ENCODE measurements around the gene CREB5. TPM values are rescaled to one million over a fixed set of nuclear protein-coding genes. Genes with fewer than 3 reads are reported as not detected.
A peak's percentile ranks its signal among the peaks of the same experiment; 100 is the strongest.

Gene CREB5
- total and polyA plus RNA-seq, 8 donors, result 2.5 to 11.5 (median 3.6) TPM

DNA sequence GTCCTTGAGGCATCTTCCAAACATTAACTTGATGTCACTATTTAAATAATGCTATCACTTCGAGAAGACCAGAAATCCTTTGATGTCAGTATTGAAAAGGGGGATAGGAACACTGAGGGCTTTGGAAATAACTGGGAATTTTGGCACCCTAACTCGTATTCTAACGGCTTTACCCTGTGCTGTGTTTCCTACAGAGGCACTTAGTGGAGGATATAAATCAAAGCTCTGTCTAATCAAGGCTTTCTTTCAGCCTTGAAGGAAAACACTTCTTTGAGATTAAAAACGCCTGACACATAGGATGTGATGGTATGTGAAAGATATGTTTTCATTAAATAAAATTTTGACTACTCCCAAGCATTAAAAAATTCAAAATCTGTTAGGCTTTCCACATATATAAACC lies 62.3 kb downstream of the CREB5 start:
- H3K9me3 ChIP-seq, result no peaks in the 10 kb centered on the region
- FAIRE-seq, result no peak
- TF ChIP-seq, protein P1, sequence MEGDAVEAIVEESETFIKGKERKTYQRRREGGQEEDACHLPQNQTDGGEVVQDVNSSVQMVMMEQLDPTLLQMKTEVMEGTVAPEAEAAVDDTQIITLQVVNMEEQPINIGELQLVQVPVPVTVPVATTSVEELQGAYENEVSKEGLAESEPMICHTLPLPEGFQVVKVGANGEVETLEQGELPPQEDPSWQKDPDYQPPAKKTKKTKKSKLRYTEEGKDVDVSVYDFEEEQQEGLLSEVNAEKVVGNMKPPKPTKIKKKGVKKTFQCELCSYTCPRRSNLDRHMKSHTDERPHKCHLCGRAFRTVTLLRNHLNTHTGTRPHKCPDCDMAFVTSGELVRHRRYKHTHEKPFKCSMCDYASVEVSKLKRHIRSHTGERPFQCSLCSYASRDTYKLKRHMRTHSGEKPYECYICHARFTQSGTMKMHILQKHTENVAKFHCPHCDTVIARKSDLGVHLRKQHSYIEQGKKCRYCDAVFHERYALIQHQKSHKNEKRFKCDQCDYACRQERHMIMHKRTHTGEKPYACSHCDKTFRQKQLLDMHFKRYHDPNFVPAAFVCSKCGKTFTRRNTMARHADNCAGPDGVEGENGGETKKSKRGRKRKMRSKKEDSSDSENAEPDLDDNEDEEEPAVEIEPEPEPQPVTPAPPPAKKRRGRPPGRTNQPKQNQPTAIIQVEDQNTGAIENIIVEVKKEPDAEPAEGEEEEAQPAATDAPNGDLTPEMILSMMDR (IDR thresholded peaks at IDR 0.05), result no peak
- H3K27me3 ChIP-seq, result peaks cover 0 to 4% (median 0%) of the 10 kb centered on the region in 4 donors
- H3K4me3 ChIP-seq, result no peak overlapping the region
- 48 to 49% methylated on average over 4 of the region's 4 CpGs for WGBS, 2 donors
- H3K4me1 ChIP-seq, result no peaks in the 10 kb centered on the region
- H3K27ac ChIP-seq, result no peak overlapping the region
- DNase-seq, result no peak
- H3K36me3 ChIP-seq, result no peaks in the 10 kb centered on the region
- ATAC-seq, result no peak
- intact Hi-C loops (cut with DNase I), result no loop called here

DNA sequence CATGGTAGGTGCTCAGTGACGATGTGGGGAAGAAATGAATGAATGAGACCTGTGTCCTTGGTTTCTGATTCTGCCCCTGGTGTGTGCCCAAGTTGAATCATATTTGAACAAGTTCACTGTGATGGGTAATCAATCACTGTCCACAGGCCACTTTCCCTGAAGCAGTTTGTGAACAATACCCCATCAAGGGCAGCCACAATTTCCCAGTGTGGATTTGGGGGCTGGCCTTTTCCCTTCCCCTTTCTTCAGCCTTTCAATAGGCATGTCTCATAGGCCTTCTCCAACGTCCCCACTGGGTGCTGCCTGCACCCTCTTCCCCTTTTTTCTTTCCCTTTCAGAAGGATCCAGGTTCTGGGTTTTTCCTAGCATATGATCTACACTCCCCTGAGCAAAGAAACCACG lies 64.7 kb downstream of the CREB5 start:
- 56 to 60% methylated on average over 3 of the region's 3 CpGs for WGBS, 2 donors
- H3K4me1 ChIP-seq, result no peaks in the 10 kb centered on the region
- FAIRE-seq (no peak), DNase-seq (no peak), ATAC-seq (peak in 1 of 4 donors; percentile 16)
- no peaks in the 10 kb centered on the region for H3K36me3 ChIP-seq
- H3K9me3 ChIP-seq, result no peaks in the 10 kb centered on the region
- intact Hi-C loops (cut with DNase I), result no loop called here
- TF ChIP-seq, protein P1 (IDR thresholded peaks at IDR 0.05), result no peak
- no peak overlapping the region for H3K4me3 ChIP-seq
- no peaks in the 10 kb centered on the region for H3K27me3 ChIP-seq
- no peak overlapping the region for H3K27ac ChIP-seq

DNA sequence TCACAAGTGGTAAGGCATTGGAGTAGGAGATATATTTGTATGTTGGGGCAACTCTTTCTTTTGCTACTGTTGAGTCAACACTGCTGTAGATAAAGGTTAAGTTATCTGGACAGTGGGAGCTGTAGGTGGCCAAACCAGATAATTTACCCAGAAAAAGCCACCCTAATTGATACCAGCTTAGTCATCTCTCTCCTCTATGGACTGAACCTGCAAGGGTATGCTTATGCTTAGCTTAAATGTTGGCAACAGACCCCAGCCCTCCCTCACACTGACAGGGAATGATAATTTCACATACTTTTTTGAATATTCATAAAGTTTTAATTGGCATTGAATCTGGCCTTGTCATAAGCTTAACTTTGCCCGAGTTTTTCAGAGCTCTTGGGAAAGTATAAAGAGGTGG lies 66.3 kb downstream of the CREB5 start:
- no peak for ATAC-seq
- H3K4me1 ChIP-seq, result no peaks in the 10 kb centered on the region
- TF ChIP-seq, protein P1 (IDR thresholded peaks at IDR 0.05), result no peak
- H3K27me3 ChIP-seq, result no peaks in the 10 kb centered on the region
- FAIRE-seq, result no peak
- H3K9me3 ChIP-seq, result no peaks in the 10 kb centered on the region
- intact Hi-C loops (cut with DNase I), result no loop called here
- no peak overlapping the region for H3K4me3 ChIP-seq
- WGBS, 2 donors, result 63 to 76% methylated on average over 1 of the region's 1 CpG
- no peaks in the 10 kb centered on the region for H3K36me3 ChIP-seq
- H3K27ac ChIP-seq, result no peak overlapping the region
- no peak for DNase-seq

DNA sequence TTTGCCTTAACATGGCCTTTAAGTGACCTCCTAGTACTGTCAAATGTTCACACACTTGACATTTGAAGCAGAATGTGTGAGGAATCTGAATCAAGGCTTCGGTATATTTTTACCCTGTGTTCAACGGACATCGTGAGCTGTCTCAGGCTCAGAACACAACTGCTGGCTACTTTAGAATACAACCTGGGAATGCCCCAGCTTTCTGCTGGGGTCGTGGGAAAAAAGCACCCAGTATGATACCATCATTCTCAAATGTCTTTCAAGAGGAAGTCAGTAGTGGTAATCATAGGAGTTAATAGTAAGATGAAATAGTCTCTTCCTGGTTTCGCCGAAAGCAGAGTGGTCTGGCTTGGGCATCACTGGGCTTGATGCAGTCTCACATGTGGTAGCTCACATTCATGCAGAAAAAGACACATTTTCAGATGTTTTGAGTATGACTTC lies 67.2 kb downstream of the CREB5 start:
- no peak for ATAC-seq
- Histone ChIP-seq H3K27ac (no peak overlapping the region), H3K36me3 (no peaks in the 10 kb centered on the region), H3K4me3 (no peak overlapping the region), H3K27me3 (no peaks in the 10 kb centered on the region), H3K4me1 (no peaks in the 10 kb centered on the region), H3K9me3 (no peaks in the 10 kb centered on the region)
- FAIRE-seq, result no peak
- TF ChIP-seq, protein P1 (IDR thresholded peaks at IDR 0.05), result no peak
- WGBS, 2 donors, result 82 to 85% methylated on average over 6 of the region's 6 CpGs
- DNase-seq, result no peak
- intact Hi-C loops (cut with DNase I), result no loop called here

DNA sequence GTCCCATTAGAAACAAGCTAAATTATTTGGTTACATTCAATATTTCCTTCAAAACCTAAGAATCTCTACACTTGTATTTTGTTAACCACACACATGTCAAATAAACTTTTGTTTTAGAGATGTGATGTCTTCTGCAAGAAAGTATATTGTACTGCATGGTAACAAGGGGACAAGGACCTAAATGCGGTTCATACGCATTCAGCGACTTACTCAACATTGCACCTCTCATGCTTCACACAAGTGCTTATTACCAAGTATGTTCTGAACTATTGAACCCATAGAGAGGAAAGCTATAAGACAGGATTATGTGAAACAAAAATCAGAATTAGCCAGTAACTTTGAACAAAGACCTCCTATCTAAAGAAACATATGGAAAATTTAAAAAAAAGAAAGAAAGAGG lies 68.3 kb downstream of the CREB5 start:
- intact Hi-C loops (cut with DNase I), result no loop called here

More for the DNA sequence above, 68.3 kb downstream of the CREB5 start:
- no peaks in the 10 kb centered on the region for H3K27me3 ChIP-seq
- H3K9me3 ChIP-seq, result no peaks in the 10 kb centered on the region
- no peaks in the 10 kb centered on the region for H3K4me1 ChIP-seq
- H3K4me3 ChIP-seq, result no peak overlapping the region
- DNase-seq, result no peak
- TF ChIP-seq, protein P1 (IDR thresholded peaks at IDR 0.05), result no peak
- no peak for ATAC-seq
- FAIRE-seq, result no peak
- WGBS, 2 donors, result 96 to 99% methylated on average over 3 of the region's 3 CpGs
- no peaks in the 10 kb centered on the region for H3K36me3 ChIP-seq
- H3K27ac ChIP-seq, result no peak overlapping the region

Data from pancreas (tissue), 10 donors.